Panc1 (cell line): ENCODE measurements around the gene SMCHD1.

Experiments
- CTCF ChIP-seq: fragments of 450-650 bp; IDR thresholded peaks from 2 replicates; pipeline ENCODE4 v1.5.1; 2017; ENCODE audit warnings: mild to moderate bottlenecking
- POLR2AphosphoS5 ChIP-seq: IDR thresholded peaks from 2 replicates; pipeline ENCODE4 v1.6.1; 2012; ENCODE audit warnings: mild to moderate bottlenecking, low read depth, low read length, moderate library complexity
- REST ChIP-seq, 2 experiments: IDR thresholded peaks; 2 replicates each; pipeline ENCODE4 v1.6.1; 2011 to 2012; ENCODE audit warnings: low read depth in 2 of 2, control low read depth in 1 of 2, low read length in 1 of 2, mild to moderate bottlenecking in 1 of 2, moderate library complexity in 1 of 2; ENCODE audit not compliant: insufficient read depth in 1 of 2

- TF ChIP-seq CTCF (no peak), POLR2AphosphoS5 (no peak), REST (IDR thresholded peaks at IDR 0.05; ENCODE audit: insufficient read depth in 1 of 2, low read depth in 2 of 2, low read length in 1 of 2) (no peak)
Measured at GRCh38 chr18:2635586-2635985, 19.9 kb upstream of the SMCHD1 start.
